ENCODE data around the gene RRP8.

The RRP8 gene

GRCh38 chr11:6603287-6604080 is at the start of gene RRP8, which contains the start of gene ILK:
TSS of gene RRP8 (minus strand) at chr11:6603616. CDS start at chr11:6603502, 114 bp downstream.
TSS of gene ILK (plus strand) at chr11:6603774. CDS start at chr11:6604272, 498 bp downstream.
- peak; percentile 65 for DNase-seq

- no peak for DNase-seq
These were observed 49.7 kb upstream of the RRP8 start for GRCh38 chr11:6653097-6653496.

DNA sequence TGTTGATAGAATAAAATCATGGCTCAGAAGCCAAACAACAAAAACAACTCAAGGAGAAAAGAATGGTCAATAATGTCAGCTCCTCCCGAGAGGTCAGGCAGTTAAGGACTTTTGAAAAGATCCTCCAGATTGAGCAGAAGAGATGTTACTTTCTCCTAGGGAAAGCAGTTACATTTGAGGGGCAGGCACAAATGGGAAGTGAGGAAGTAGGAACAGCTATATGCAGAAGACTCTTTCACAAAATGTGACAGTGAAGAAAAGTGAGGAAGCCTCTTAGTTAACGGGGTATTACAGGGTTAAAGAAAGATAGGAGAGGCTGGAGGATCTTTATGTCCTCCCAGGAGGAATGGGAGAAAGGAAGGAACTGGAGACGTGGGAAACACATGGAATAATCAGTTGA is 48.8 kb upstream of the RRP8 start:
- no peak for DNase-seq

DNA sequence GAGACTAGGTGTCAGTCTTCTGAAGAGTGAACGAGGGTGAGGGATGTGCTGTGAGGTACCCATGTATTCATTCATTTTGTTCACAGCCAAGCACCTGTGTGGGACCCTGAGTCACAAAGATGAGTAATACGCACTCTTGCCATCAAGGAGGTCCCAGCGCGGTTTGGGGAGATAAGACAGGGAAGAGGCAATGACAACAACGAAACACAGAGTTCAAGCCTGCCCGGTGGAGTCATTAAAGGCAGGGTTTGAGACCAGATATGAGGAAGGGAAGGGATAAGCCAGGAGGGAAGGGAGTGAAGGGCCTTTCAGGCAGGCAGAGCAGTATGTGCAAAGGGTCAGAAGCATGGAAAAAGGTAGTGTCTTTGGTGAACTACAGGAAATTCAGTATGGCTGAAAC is 47.6 kb upstream of the RRP8 start:
- no peak for DNase-seq

- no peak for DNase-seq
These were observed 46.7 kb upstream of the RRP8 start for GRCh38 chr11:6650104-6650503.

DNA sequence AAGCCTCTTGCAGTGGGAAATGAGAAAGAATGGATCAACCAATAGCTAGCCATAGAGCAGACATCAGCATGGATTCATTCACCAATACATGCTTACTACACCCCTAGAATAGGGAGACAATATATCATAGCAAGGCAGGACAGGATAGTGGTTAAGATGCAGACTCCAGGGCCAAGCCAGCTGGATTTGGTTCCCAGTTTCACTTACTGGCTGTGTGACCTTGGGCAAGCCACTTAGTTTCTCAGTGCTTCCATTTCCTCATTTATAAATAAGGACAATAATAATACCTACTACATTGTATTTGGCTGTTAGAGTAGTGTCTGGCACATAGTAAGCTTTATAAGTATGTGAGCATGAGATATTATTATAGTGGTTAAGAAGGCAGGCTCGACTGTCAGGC is 45.1 kb upstream of the RRP8 start:
- DNase-seq, result no peak

GRCh38 chr11:6647836-6648235 is 44.4 kb upstream of the RRP8 start:
- no peak for DNase-seq

- DNase-seq, result no peak
These were observed 43.7 kb upstream of the RRP8 start for GRCh38 chr11:6646918-6647679.

GRCh38 chr11:6646576-6646917 is 43.1 kb upstream of the RRP8 start:
- no peak for DNase-seq

DNA sequence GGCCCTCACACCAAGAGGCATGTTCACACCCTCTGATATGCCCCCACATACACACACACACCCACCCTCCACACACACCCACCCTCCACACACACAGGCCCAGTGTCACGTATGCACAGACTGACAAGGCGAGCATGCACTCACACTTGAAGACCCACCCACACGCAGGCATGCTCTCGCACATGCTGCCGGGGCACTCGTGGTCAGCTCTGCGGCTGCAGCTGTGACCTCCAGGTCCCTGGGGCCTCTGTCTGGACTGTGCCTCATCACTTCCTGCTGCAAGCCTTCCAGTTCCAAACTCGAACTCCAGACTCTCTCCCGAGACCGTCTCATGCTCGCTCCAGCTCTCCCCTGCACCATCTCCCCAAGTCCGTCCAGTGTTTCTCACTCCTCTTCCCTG is 42.7 kb upstream of the RRP8 start:
- DNase-seq, result no peak

DNA sequence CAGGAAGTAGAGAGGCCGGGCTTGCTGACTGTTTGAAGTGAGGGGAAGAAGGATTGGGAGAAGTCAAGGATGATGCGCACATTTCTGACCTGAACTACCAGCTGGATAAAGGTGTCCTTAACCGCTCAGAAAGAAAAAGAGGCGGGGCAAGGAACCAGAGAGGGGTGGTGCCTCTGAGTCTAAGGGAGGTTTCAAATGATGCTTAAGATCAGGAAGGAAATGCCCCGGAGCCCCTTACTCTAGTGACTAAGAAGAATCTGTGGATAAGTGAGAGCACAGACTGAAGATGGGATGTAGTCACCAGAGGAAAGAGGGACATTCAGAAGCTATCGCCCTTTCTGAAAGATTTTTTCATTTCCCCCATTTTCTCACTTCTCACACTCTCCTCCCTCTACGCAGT is 39.5 kb upstream of the RRP8 start:
- no peak for DNase-seq

DNA sequence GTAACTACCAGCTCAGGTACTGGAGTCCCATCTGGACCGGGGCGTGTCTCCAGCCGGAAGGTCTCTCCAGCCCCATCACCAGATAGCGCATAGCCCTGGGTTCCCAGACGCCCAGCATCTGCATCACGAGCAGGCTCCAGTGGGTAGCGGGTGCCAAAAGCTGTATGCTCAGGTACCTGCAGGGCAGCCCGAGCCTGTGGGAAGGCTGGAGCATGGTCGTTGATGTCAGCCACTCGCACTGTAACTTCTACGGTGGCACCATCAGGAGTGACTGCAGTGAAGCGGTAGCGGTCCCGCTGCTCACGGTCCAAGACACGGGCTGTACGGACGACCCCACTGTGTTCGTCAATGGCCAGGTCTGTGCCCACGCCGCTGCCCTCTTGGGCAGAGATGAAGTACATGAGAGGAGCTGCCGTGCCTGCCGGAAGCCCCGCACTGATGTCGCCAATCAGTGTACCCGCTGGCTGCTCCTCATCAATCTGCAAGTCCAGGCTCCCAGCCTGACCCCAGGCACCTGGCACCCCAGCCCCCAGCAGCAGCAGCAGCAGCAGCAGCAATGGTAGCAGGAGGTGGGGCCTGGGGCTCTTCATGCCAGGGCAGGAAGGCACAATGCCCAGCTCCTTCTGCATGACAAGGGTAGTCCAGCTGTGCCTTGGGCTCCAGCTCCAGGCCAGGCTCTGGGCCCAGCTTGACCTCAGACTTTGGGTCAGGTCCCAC is 37.7 kb upstream of the RRP8 start:
- no peak for DNase-seq

GRCh38 chr11:6640036-6640984 is 36.9 kb upstream of the RRP8 start:
- DNase-seq, result no peak

- no peak for DNase-seq
These were observed 35.0 kb upstream of the RRP8 start for GRCh38 chr11:6638429-6638828.

GRCh38 chr11:6637871-6638270 is 34.5 kb upstream of the RRP8 start:
- no peak for DNase-seq

DNA sequence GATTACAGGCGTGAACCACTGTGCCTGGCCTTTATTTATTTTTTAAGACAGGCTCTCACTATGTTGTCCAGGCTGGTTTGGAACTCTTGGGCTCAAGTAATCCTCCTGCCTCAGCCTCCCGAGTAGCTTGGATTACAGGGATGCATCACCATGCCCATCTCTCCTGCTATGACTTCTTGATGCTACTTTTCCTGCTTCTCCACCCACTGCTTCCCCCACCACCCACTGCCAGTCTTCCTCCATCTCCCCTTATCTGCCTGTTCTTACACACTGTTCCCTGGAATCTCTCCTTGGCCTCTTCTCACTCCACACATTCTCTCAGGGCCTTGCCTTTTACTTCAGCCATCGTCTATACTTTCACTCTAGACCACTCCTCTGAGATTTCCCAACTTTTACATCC is 33.1 kb upstream of the RRP8 start:
- no peak for DNase-seq

GRCh38 chr11:6635082-6635932 is 31.9 kb upstream of the RRP8 start:
- DNase-seq, result no peak

DNA sequence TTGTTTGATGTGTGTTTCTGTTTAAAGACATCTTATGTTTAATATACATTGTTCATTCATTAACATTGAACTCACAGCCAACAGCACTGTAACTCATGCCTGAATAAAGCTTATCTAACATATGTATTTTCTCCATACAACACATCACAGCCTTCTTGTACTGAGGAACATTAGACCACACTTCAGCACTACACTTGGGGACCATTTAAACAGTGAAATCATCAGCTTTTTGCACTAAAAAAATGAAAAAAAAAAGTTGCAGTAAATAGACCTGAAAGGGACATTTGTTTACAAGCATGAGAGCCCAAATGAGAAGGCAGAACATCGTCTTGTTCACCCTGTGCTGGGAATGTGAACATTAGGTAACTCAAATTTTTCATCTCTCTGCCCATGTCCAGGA is 31.1 kb upstream of the RRP8 start:
- no peak for DNase-seq

DNA sequence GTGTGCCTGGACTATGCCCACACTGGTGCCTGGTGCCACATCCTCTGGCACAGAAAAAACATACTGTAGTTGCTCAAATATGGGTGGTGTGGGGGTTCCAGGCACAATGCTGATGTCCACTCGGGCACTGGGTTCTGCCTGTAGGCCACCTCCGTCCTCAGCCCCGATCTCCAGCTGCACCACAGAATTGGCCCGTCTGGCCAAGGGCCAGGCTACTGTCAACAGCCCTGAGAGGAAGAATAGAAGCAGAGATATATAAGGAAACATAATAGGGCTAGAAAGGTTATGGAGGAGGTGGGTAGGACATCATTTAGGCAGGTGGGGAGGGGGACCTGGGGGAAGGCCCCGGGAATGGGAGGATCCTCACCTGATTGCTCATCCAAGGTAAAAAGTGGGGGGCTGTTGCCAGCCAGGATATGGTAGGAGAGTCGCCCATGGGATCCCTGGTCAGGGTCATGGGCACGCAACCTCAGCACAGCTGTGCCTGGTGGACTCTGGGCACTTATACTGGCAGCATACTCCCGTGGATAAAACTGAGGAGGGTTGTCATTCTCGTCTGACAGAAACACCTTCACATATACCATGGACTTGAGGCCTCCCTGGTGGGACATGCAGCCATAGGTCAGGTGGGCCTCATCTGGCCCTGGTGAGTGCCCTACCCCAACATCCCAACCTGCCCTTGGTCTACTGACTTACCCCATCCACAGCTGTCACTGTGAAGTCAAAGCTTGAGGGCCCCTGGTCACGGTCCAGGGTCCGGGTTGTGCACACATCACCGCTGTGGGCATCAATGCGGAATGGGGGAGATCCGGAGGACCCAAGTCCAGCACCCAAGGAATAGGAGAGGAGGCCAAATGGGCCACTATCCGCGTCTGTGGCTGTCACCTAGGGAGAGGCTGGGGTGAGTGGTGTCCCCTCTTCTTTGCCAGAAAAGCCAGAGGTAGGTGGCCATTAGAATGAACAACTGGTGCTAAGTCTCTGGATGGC is 30.3 kb upstream of the RRP8 start:
- DNase-seq, result no peak
